Neural progenitor cell (in vitro differentiated cells): ENCODE results near the gene MS4A3.

ENCODE experiments used
- EZH2 ChIP-seq: fragments of 200-600 bp; sonication (generic); IDR thresholded peaks from 2 replicates; pipeline ENCODE4 v1.6.1; 2017; ENCODE audit warnings: antibody characterized with exemption, mild to moderate bottlenecking, moderate library complexity
- TF ChIP-seq, protein P1 (sequence below): fragments of 200-600 bp; sonication (generic); IDR thresholded peaks from 2 replicates; pipeline ENCODE4 v1.5.1; 2017; ENCODE audit warnings: antibody characterized with exemption, mild to moderate bottlenecking

DNA sequence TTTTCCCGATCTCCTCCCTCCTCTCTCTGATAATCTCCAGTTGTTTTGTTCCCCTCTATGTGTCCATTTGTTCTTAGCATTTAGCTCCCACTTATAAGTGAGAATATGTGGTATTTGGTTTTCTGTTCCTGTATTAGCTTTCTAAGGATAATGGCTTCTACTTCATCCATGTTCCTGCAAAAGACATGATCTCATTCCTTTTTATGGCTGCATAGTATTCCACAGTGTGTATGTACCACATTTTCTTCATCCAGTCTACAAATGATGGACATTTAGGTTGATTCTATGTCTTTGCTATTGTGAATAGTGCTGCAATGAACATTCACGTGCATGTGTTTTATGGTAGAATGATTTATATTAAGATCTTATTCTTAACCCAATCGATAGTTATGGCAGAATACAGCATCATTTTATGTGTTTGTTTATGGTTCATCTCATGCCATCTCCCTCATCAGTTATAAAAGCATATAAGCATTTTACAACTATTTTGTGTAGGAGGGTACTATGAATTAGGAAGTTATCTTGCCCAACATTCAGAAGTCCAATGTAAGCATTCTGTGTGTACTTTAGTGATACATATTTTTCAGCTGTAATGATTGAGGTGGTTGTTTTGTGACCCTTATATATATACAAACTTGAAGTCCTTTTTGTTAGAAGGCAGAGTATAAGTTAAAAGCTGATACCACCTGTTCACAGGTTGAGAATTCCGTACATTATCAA lies 3.2 kb downstream of the MS4A3 start:
- TF ChIP-seq, protein P1, sequence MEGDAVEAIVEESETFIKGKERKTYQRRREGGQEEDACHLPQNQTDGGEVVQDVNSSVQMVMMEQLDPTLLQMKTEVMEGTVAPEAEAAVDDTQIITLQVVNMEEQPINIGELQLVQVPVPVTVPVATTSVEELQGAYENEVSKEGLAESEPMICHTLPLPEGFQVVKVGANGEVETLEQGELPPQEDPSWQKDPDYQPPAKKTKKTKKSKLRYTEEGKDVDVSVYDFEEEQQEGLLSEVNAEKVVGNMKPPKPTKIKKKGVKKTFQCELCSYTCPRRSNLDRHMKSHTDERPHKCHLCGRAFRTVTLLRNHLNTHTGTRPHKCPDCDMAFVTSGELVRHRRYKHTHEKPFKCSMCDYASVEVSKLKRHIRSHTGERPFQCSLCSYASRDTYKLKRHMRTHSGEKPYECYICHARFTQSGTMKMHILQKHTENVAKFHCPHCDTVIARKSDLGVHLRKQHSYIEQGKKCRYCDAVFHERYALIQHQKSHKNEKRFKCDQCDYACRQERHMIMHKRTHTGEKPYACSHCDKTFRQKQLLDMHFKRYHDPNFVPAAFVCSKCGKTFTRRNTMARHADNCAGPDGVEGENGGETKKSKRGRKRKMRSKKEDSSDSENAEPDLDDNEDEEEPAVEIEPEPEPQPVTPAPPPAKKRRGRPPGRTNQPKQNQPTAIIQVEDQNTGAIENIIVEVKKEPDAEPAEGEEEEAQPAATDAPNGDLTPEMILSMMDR = no peak
- TF ChIP-seq EZH2 = no peak
